Measurements from ENCODE around the gene RASGRF2. TPM values are rescaled to one million over a fixed set of nuclear protein-coding genes. Genes with fewer than 3 reads are reported as not detected.

RASGRF2 gene
- total RNA-seq, 1 experiment from 2014 or later, result 0.18 TPM

- Histone ChIP-seq H3K27ac (ENCODE audit: low read length) (no peak overlapping the region), H3K36me3 (ENCODE audit: low read depth, low read length) (no peaks in the 10 kb centered on the region), H3K4me3 (ENCODE audit: low read length) (no peak overlapping the region), H3F3A (ENCODE audit: low read length, unreplicated experiment) (no peaks in the 10 kb centered on the region), H3K4me1 (ENCODE audit: insufficient read depth, low read length) (no peaks in the 10 kb centered on the region), H3K79me2 (ENCODE audit: low read length) (no peaks in the 10 kb centered on the region), H4K20me1 (ENCODE audit: low read length) (no peaks in the 10 kb centered on the region), H3K4me2 (ENCODE audit: low read length) (no peak overlapping the region), H3K9me2 (replicated peaks; ENCODE audit: low read length) (no peaks in the 10 kb centered on the region), H2AFZ (ENCODE audit: low read length) (no peak overlapping the region), H3K9ac (ENCODE audit: low read length) (no peak overlapping the region), H3K9me3 (ENCODE audit: low read length) (no peaks in the 10 kb centered on the region), H3K27me3 (ENCODE audit: low read length) (no peaks in the 10 kb centered on the region)
- TF ChIP-seq EZH2 (IDR thresholded peaks at IDR 0.05; ENCODE audit: low read length, unreplicated experiment), result no peak
- no peak for TF ChIP-seq EZH2phosphoT487 (IDR thresholded peaks at IDR 0.05; ENCODE audit: borderline replicate concordance, low read length)
- no peak for TF ChIP-seq CTCF (conservative IDR thresholded peaks at IDR 0.05; ENCODE audit: low read depth, low read length)
- intact Hi-C loops (cut with micrococcal nuclease), result no loop called here
- BruUV-seq (replicated peaks), result no TSS peak
- CTCF ChIA-PET, result no interaction called here
- no peak for DNase-seq
- POLR2A ChIA-PET (ENCODE audit: unreplicated experiment), result interaction anchor here (0.6 kb wide), 1 partner anchor 107 kb away, joined by 5 read pairs; no protein-coding TSS in a partner anchor
- ATAC-seq, result no peak
Observed at GRCh38 chr5:81184749-81185110, 224.6 kb downstream of the RASGRF2 start.

- no peak overlapping the region for H3K4me3 ChIP-seq (ENCODE audit: low read length)
- CTCF ChIA-PET, result no interaction called here
- no TSS peak for BruUV-seq (replicated peaks)
- H3K27me3 ChIP-seq (ENCODE audit: low read length), result 0 out of 2 replicates have a peak, but pooled peaks cover 3% of the 10 kb centered on the region
- H3K9ac ChIP-seq (ENCODE audit: low read length), result no peak overlapping the region
- POLR2A ChIA-PET (ENCODE audit: unreplicated experiment), result no interaction called here
- no peaks in the 10 kb centered on the region for H3K9me2 ChIP-seq (replicated peaks; ENCODE audit: low read length)
- H3K79me2 ChIP-seq (ENCODE audit: low read length), result no peaks in the 10 kb centered on the region
- no peak for DNase-seq
- H2AFZ ChIP-seq (ENCODE audit: low read length), result no peak overlapping the region
- H3F3A ChIP-seq (ENCODE audit: low read length, unreplicated experiment), result no peaks in the 10 kb centered on the region
- H3K27ac ChIP-seq (ENCODE audit: low read length), result no peak overlapping the region
- H4K20me1 ChIP-seq (ENCODE audit: low read length), result no peaks in the 10 kb centered on the region
- TF ChIP-seq CTCF (conservative IDR thresholded peaks at IDR 0.05; ENCODE audit: low read depth, low read length), result no peak
- no peak for TF ChIP-seq EZH2phosphoT487 (IDR thresholded peaks at IDR 0.05; ENCODE audit: borderline replicate concordance, low read length)
- no peak for TF ChIP-seq EZH2 (IDR thresholded peaks at IDR 0.05; ENCODE audit: low read length, unreplicated experiment)
- ATAC-seq, result no peak
- H3K9me3 ChIP-seq (ENCODE audit: low read length), result no peaks in the 10 kb centered on the region
- no peaks in the 10 kb centered on the region for H3K36me3 ChIP-seq (ENCODE audit: low read depth, low read length)
- intact Hi-C loops (cut with micrococcal nuclease), result no loop called here
- H3K4me2 ChIP-seq (ENCODE audit: low read length), result no peak overlapping the region
- no peaks in the 10 kb centered on the region for H3K4me1 ChIP-seq (ENCODE audit: insufficient read depth, low read length)
Observed at GRCh38 chr5:81187885-81188284, 227.7 kb downstream of the RASGRF2 start.

- ChIA-PET CTCF (no interaction called here), POLR2A (ENCODE audit: unreplicated experiment) (no interaction called here)
- no peak for TF ChIP-seq EZH2 (IDR thresholded peaks at IDR 0.05; ENCODE audit: low read length, unreplicated experiment)
- TF ChIP-seq CTCF (conservative IDR thresholded peaks at IDR 0.05; ENCODE audit: low read depth, low read length), result no peak
- no peak for TF ChIP-seq EZH2phosphoT487 (IDR thresholded peaks at IDR 0.05; ENCODE audit: borderline replicate concordance, low read length)
Observed at GRCh38 chr5:81188962-81189361, 228.8 kb downstream of the RASGRF2 start.

More at GRCh38 chr5:81188962-81189361, 228.8 kb downstream of the RASGRF2 start:
- H3K4me1 ChIP-seq (ENCODE audit: insufficient read depth, low read length), result no peaks in the 10 kb centered on the region
- no peak overlapping the region for H3K4me3 ChIP-seq (ENCODE audit: low read length)
- BruUV-seq (replicated peaks), result no TSS peak
- H3K27me3 ChIP-seq (ENCODE audit: low read length), result 0 out of 2 replicates have a peak, but pooled peaks cover 3% of the 10 kb centered on the region
- H3F3A ChIP-seq (ENCODE audit: low read length, unreplicated experiment), result no peaks in the 10 kb centered on the region
- no peak overlapping the region for H3K27ac ChIP-seq (ENCODE audit: low read length)
- no peaks in the 10 kb centered on the region for H4K20me1 ChIP-seq (ENCODE audit: low read length)
- H3K4me2 ChIP-seq (ENCODE audit: low read length), result no peak overlapping the region
- no peaks in the 10 kb centered on the region for H3K9me3 ChIP-seq (ENCODE audit: low read length)
- H2AFZ ChIP-seq (ENCODE audit: low read length), result no peak overlapping the region
- no peak for ATAC-seq
- intact Hi-C loops (cut with micrococcal nuclease), result no loop called here
- H3K36me3 ChIP-seq (ENCODE audit: low read depth, low read length), result no peaks in the 10 kb centered on the region
- DNase-seq, result no peak
- no peaks in the 10 kb centered on the region for H3K79me2 ChIP-seq (ENCODE audit: low read length)
- no peaks in the 10 kb centered on the region for H3K9me2 ChIP-seq (replicated peaks; ENCODE audit: low read length)
- no peak overlapping the region for H3K9ac ChIP-seq (ENCODE audit: low read length)

Measured in PC-3 (cell line).